Measurements from ENCODE around the gene PCSK7. TPM values are rescaled to one million over a fixed set of nuclear protein-coding genes. Genes with fewer than 3 reads are reported as not detected.
"Not testable (repeated sequence)": the region's sequence is repeated elsewhere in the genome, so short reads cannot be mapped to it uniquely, and the experiment has no call there.

PCSK7 gene
- total RNA-seq, 1 experiment from 2014 or later = 85.4 TPM

DNA sequence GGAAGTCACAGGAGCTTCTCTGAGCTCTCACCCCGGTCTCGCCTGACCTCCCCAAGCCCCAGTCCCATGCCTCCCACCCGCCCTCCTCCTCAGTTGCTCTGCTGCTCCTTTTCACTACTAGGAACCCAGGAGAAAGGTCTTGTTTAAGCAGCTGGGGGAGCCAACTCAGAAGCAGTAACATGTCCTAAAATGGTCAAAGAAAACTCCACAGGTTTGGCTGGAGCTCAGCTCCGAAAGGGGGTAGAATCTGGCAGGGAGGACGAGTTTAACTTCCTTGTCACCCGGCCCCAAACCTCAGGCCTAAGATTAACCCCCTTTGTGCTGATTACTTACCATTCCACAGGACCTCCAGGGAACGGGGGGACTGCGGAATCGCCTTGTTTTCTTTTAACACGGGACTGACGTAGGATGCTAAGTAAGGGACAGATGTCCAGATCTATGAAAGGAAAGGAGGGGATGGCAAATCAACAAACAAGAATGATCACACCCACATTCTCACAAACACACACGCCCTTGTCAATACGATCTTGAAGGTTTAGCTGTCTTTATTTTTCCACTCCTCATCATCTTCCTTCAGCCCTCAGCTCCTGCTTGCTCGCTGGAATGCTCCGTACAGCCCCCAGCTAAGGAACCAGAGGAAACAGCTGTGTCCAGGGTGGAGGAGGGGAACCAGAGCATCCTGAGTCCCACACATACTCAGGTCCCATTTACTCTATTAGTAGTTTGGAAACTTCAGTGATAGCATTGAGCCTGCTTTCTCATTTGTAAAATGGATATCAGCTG lies 13.5 kb downstream of the PCSK7 start:
- no peak for DNase-seq (ENCODE audit: low spot score)

DNA sequence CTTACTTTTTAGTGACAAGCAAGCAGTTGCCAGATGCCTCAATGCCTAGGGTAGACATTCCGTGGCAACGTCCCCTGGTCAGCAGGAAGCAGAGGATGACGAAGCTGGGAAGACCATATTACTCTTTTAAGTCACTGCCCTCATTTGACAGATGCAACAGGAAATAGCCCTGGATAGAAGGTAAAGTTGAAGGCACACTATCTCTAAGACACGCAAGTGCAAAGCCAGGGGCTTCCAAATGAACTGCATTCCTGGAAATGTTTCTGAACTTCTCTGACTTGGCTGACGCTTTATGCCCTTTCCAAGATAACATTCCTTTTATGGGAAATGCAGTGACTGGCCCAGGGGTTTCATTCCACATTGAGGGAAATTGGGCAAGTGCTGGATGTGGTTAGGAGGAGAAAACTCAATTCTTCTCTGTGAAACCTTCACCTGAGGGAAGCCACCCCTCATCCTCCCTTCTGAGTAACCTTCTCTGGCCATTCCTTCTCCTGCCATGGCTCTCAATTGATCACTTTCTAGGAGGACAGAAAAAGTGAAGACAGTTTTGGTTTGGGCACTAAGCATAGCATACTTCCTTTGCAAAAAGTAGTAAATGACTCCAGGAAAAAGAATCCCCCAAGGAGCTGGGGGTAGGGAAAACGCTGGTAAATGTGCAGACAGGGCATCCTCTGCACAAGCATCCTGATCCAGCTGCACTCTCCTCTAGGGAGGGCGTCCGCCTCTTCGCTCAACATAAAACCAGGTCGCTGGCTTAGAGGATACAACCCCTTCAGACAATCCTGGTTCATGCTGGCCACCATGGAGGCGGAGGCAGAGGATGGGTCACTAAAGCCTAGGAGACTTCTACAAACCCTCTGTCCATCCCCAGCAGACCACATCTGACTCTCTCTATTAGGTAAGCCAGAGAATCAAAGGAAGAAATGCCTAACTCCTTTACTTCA lies 14.5 kb downstream of the PCSK7 start:
- no peak for DNase-seq (ENCODE audit: low spot score)

DNA sequence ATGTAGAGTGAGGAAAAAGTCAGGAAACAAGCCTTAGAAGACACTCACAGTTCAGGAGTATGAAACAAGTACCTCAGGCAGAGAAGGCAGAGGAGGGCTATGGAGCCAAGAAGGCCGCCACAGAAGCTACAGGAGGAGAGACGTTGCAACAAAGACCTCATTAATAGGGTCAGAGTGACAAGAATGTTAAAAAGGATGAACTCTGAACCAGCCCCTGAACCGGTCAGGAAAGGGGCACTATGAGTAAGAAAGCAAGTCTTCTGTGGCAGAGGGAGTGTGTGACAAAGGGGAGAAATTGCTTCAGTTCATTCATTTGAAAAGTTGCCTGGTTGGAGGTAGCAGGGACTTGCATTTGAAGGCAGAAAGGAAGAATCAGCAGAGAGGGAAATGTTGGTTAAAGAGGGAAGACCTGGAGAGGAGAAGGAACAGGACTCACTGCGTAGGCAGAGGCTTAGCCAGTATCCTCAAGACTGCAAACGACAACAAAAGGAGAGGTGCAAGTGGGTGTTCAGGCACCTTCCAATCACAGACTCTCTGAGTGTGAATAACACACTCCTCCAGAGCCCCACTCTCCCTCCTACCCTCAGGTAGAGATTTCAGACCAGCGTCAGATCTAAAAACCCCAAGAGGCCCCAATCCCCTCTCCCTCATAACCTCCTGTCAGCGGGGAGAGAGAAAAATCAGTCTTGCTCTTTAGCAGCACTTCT lies 17.3 kb downstream of the PCSK7 start:
- no peak for DNase-seq (ENCODE audit: low spot score)

- no peak for DNase-seq (ENCODE audit: low spot score)
Observed at GRCh38 chr11:117212697-117213355, 19.0 kb downstream of the PCSK7 start.

- no peak for DNase-seq (ENCODE audit: low spot score)
Observed at GRCh38 chr11:117210620-117211019, 21.3 kb downstream of the PCSK7 start.

DNA sequence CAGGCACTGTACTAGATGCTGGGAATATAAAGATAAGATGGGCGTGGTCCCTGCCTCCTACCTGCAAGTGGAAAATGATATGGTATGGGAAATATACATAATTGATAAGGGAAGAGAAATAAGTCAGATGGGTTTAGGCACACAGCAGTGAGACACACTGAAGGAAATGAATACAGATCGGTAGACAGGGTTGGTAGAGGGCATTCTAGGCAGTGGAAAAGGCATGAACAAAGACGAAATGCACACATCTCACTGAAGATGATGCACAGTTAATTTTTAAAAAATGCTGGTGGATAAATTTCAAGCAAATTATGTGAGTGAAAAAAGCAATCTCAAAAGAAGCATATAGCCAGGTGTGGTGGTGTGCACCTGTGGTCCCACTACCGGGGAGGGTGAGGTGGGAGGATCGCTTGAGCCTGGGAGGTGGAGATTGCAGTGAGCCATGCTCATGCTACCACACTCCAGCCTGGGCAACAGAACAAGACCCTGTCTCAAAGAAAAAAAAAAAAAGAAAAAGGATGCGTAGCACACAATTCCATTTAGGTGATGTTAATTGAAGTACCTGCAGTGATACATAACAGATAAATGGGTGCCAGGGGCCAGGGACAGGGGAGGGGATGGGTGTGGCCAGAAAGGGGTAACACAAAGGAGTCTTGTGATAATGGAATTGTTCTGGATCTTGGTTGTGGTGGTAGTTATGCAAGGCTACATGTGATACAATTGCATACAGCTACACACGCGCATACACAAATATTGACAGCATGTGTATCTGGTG lies 22.3 kb downstream of the PCSK7 start:
- not testable (repeated sequence) for DNase-seq (ENCODE audit: low spot score)

DNA sequence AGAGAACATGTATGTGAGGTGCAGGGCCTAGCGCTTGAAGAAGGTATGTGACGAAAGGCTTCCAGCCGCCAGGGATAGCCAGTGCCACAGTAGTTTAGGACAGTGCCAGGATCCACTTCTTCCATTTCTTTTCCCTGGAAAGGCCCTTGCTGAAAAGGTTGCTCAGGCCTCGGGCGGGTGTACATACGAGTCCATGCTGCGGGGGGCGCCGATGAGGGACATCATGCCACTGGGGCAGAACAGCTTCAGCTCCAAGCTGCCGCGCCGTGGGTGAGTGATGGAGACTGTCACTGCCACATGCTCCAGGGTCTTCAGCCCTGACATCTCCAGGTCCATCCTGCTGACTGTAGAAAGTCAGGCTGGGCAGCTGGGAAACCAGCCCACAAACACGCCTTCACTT lies 23.2 kb downstream of the PCSK7 start:
- not testable (repeated sequence) for DNase-seq (ENCODE audit: low spot score)

DNA sequence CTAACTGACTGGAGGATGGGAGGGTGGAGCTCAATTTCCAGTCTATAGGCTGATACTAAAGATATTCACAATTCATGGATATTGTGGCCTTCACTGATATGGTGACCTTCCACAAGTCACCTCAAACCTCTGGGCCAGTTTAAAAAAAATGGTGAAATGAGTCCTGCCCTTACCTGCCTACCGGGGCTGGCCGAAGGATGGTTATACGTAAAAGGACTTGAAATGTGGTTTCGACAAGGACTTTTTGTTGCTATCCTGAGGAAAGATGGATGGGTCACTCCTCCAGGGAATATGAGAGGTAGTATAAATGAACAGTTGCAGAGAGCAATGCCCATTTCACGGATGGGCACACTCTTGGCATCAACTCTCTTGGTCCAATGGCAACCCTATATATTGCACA lies 24.4 kb downstream of the PCSK7 start:
- DNase-seq (ENCODE audit: low spot score) = not testable (repeated sequence)

- peak; percentile 71 for DNase-seq (ENCODE audit: low spot score)
Observed at GRCh38 chr11:117206859-117207258, 25.0 kb downstream of the PCSK7 start.

GRCh38 chr11:117206111-117206510 lies 25.8 kb downstream of the PCSK7 start:
- not testable (repeated sequence) for DNase-seq (ENCODE audit: low spot score)

DNA sequence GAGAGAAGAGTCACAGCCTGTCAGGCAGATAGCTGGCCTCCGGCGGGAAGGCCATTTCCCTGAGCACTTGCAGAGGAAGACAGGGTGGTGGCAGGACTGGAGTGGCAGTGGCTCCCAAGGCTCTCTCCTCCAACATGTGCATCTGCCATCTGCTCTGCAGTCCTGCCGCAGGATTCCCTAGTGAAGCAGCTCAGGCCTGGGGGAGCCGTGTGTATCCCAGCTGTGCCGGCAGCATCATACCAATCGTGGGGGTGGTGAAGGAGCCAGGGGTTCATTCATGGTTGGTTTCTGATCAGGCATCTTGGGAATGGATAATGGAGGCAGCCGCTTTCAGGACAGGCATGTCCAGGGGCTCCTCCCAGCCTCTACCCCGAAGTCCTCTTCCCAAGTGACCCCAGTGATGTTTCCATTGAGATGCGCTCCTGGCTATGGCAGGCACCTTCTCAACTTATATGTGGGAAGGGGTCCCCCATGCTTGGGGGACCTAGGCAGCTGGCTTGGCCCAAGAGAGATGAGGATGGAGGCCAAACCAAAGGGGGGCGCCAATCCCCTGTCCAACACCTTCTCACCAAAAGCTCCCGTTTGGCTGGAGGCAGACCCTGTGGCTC lies 26.6 kb downstream of the PCSK7 start:
- DNase-seq (ENCODE audit: low spot score) = no peak

- no peak for DNase-seq (ENCODE audit: low spot score)
Observed at GRCh38 chr11:117204283-117205080, 27.4 kb downstream of the PCSK7 start.

- no peak for DNase-seq (ENCODE audit: low spot score)
Observed at GRCh38 chr11:117203069-117203407, 28.8 kb downstream of the PCSK7 start.

DNA sequence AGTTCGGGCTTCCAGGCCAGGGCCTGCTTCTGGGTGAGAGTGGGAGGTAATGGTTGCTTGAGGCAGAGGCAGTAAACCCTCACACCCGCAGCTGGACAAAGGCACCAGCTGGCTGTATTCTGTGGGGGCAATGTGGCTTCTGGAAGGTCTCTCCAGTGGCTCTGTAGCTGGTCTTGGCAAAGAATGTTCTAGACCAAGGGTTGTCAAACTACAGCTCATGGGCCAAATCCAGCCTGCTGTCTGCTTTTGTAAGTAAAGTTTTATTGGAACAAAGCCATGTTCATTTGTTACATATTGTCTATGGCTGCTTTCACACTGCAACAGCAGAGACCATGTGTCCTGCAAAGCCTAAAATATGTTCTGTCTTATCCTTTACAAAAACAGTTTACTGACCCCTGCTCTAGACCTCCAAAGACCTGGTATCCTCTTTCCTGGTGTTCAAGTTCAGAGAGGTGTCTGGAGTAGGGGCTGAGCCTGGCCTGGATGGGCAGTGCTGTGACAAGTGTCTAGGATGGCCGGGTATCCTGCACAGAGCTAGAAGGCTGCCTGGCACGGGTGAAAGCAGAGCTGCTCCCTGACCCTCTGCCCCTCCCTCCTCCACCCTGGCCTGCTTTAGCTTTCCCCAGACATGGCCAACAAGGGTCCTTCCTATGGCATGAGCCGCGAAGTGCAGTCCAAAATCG lies 29.3 kb downstream of the PCSK7 start:
- no peak for DNase-seq (ENCODE audit: low spot score)

DNA sequence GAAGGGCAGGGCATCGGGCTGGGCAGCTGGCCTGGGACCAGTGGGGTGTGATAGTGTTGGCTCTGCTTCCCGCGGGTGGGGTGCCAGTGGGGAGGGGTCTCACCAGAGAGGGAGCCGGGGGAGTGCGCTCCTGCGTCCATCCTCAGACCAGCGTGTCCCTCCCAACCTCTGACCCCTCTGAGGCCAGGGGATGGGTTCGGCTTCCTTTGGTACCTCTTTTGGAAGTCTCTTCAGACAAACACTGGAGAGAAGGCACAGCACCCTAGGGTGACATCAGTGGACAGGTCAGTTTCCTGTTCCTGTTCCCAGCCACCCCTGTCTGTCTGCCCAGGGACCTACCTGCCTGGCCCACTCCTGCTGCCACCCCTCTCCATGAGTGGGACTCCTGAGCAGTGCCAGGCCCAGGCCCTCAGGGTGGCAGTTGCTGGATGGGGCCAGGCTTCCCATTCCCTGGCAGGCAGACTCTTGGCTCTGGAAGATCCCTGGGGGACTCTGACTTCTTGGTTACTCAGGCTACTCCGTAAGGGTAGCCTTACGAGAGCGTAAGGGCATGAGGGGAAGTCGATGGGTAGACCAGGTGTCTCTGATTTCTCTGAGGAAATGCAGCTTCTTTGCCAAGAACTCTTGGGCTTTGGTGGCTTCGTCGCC lies 30.1 kb downstream of the PCSK7 start:
- DNase-seq (ENCODE audit: low spot score) = no peak

DNA sequence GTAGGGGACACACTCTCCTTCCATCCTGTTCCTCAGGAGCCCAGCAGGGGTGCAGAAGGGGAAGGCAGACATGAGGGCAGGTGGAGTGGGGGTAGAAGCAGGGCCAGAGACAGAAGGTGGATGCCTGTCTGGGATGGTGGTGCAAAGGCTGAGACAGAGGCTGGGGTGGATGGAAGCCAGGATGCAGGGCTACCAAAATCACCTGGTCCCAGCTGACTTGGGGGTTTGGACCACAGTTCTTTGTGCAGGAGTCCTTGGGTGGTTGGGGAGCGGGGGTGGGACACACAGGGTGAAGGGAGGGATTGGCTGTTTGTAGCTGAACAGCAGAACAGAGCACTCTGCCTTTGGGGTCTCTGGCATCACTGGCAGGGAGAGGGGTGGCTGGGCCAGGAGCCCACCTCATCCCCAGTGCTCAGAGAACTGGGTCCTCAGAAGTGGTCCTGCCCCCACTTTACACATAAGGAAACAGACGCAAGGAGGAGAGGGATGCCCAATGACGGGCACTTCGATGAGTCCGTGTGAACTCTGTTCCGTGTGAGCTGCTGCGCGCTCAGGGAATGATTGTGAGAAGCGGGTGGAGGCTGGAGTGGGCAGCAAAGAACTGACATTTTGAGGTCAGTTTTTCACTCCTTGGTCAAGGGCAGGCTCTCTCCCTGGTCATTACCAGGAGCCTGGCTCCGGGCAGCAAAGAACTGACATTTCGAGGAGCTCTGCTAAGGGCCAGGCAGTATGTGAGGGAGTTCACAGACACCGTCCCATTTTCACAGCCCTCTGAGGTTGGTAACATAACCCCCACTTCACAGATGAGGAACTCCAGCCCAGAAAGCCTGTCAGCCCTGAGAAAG lies 30.8 kb downstream of the PCSK7 start:
- DNase-seq (ENCODE audit: low spot score) = no peak

Measured in HT-29 (cell line).